Occipital lobe (tissue), 2 donors: ENCODE results near the gene GAS7. TPM values are rescaled to one million over a fixed set of nuclear protein-coding genes. Genes with fewer than 3 reads are reported as not detected.
A peak's percentile ranks its signal among the peaks of the same experiment; 100 is the strongest.

Experiments used
- DNase-seq: peaks from one replicate; lab custom pipeline; 2025; lab: John Stamatoyannopoulos, UW
- total RNA-seq: library from RNA; depleted of rRNA; stranded (reverse); fragments of >200 nt; gene quantifications from one replicate; pipeline ENCODE4 v1.2.3, GENCODE V29; 2014

The GAS7 gene
- total RNA-seq, 1 donor from 2014 or later: 80.2 TPM

DNA sequence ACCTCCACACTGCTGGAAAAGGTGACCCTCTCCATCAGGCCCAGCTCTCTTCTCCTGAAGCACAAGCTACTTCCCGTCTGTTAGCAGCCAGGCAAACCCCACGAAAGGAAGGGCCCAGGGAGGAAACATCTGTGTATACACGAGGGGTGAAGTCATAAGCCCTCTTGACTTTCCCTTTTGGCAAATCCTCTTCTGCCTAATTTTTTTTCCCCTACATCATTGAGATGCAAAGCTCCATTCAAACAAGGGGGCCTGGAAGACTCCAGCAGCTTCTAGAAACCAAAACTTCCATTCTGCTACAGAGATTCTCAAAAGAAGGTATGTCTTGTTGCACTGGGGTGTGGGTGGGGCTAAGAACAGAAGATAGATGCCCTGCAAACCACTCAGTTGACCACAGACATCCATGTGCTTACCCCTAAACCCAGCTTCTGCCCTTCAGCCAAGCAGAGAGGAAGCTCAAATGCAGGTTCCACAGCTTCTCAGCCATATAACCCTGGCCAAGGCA is 147.8 kb downstream of the GAS7 start:
- DNase-seq: no peak

DNA sequence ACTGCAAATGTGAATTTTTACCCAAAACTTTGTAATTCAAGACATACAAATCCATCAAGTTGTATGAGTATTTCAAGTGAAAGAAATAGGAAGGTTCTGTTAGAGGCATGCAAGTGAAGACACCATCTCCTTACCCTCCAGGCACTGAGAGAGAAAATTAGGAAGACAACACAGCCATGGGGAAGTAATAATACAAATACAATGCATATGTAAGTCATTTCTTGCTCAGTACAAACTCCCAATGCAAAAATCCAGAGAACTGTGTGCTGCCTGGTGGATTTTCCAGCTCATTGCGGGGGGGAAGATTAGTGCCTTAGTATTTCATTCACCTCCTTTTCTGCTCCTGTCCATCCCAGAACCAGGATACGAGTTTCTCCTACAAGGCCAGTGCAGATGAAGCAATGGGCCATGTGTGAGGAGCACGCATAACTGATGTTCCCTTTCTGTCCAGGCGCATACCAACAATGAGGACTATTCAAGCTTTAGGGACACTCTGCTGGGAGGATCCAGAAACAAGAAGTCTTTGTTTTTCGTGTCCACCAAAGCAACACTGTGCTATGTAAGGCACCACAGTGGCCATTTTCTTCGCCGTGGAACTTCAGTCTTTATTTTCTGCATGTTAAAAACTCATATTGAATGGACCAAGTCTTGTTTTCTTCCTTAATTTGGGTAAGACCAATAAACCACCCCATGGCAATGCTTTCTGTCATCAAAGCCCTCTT is 149.6 kb downstream of the GAS7 start:
- DNase-seq: peak; percentile 41

DNA sequence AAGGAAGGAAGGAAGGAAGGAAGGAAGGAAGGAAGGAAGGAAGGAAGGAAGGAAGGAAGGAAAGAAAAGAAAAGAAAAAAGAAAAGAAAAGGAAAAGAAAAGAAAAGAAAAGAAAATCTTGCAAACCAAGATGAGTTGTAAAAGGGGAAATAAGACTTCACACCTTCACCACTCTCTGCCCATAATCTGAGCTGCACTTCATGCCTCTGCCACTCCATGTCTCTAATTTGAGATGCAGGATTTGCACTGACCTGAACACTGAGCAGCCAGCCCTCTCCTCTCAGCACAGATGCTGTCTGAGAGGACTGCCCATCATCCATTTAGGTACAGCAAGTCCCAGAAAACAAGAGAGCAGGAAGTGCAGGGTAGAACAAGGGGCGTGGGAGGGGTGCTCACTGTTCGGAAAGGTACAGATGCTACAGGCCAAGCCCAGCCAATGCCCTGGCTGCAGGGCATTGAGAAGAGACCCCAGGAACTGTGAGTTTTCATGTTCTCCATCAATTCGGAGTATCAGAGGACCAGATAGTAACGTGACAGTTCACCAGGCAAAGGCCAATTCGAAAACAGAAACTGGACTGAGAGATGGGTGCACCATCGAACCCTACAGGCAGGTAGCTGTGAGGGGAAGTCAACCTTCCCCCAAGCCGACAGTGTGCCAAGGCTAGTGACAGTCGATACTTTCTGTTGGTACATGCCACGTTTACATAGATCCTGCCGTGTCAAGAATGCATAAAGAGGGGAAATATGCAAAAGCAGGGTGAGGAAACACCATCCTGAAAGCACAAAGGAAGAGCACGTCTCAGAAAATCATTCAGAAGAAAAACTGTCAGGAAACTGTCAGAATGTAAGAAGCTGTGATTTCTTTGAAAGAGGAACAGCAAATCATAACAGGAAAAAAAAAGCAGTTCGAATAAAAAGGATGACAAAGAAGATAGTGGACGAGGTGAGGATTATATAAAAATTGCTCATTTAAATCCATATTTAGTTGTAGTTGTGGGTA is 151.3 kb downstream of the GAS7 start:
- DNase-seq: no peak

DNA sequence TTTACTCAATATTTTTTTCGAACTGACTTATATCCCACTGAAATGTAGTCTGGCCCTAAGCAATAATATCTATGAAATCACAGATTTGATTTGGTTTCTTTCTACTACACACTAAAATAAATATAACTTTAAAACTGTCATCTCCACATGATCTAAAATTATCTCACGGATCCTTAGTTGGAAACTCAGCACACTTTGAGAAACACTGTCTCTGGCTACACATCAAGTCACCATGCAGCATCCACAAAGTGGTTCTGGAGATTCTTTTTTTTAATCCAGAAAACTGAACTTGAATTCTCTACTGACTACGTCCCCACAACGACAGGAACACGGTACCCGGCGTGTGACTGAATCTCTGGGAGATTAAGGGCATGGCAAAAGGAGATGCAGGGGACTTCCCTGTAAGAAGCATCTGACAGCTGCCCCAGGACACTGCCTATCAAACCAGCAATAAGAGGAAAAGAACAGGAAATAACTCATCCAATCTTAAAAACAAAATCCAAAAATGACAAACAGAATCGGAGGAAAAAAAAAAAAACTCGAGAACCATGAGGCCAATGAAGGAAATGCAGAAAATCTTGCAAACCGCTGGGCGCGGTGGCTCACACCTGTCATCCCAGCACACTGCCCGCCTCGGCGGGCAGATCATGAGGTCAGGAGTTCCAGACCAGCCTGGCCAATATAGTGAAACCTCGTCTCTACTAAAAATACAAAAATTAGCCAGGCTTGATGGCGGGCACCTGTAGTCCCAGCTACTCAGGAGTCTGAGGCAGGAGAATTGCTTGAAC is 152.3 kb downstream of the GAS7 start:
- no peak for DNase-seq

DNA sequence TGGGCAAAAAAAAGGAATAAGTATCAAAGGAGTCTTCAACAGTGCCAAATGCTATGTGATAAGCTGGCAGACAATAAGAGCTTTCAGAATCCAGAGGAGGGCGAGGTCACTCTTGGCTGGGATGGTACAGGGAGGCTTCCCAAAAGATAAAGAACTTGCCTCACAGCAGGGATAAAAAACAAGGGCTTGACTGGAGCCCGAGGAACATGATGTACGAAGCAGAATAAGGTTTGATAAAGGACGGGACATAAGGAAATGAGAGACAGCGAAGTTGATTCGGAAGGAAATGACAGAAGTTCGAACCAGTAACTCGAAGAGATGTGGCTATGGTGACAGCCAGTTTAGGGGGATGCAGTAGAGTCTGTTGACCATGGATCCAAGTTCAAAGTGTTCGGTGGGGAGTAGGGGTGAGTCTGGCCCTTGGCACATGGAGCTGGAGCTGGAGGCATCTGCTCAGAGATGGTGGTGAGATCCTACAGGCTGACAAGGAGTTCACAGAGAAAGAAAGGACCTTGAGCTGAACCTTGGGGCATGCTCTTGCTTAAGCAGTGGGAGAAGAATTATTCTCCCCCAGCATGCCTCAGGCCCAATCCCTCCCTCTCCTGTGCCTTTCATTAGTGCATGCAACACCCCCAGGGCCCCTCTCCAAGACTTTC is 155.7 kb downstream of the GAS7 start:
- no peak for DNase-seq

DNA sequence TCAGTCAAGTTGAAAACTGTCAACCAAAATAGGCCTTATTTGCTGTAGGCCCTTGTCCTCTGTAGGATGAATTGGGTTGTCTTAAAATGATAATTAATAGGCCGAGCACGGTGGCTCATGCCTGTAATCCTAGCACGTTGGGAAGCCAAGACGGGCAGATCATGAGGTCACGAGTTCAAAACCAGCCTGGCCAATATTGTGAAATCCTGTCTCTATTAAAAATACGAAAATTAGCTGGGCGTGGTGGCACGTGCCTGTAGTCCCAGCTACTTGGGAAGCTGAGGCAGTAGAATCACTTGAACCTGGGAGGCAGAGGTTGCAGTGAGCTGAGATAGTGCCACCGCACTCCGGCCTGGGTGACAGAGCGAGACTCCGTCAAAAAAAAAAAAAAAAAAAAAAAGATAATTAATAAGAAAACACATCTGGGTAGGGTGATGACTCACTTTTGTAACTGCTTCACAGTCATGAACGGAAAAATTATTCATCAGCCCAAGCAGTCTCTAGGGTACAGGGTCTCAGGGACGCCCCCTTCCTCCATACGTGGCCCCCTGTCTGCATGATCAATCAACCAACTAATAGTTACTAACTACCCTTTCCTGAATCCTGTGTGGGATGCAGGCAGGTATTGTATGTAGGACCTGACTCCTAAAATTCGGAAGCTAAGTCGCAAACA is 156.4 kb downstream of the GAS7 start:
- no peak for DNase-seq

DNA sequence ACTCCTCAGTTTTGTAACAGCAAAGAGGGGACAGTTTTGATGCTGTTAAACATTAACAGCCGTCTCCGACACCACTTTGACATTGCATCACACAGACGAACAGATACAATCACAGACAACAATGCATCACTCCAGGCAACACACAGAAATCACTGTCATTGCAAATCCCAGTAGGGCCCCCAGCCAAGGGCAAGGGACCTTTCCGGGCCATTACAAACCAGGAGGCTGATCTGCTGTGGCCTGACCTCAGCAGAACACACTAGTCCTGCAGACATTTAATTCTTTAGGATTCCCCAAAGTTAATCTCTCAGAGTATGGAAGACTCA is 157.2 kb downstream of the GAS7 start:
- DNase-seq: no peak

DNA sequence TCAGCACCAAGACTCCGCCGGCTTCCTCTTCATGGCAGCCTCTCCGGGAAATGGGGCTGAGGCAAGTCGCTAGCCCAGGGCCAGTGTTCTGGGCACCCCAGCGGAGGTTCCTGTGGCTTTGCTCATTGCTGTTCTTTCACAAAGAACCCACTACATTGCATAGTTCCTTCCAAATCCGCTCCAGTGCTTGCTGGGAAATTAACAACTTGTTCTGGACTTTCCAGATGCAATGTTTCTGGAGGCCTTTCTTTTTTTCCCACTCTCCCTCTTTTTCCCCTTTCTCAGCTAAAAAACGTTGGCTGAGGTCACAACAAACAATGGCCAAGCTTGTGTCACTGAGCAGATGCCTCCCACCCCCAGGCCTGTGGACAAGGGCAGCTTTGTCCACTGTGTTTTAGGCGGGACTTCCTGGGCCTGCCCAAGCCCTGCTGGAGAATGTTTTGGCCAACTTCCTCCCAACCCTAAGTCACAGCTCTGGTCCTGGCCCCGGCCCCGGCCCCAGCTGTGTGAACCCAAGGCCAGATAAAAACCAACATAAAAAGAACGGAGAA is 161.8 kb downstream of the GAS7 start:
- DNase-seq: peak; percentile 84

DNA sequence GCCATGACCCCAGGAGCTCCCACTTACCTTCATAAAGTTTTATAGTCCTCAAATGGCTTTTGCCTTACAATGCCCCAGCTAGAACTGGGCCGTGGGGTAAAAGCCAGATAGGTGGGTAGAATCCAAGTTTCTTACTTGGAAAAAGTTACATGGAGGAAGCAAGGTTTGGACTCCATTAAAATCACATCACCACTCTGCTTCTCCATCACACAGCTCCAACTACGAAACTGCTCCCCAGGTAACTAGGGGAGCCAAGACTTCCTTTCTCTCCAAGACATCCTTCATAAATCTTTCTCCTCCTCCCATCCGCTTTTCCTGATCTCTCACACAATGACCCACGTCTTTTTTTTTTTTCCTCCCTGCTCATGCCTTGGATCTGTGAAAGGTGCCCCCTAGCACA is 162.5 kb downstream of the GAS7 start:
- DNase-seq: no peak

DNA sequence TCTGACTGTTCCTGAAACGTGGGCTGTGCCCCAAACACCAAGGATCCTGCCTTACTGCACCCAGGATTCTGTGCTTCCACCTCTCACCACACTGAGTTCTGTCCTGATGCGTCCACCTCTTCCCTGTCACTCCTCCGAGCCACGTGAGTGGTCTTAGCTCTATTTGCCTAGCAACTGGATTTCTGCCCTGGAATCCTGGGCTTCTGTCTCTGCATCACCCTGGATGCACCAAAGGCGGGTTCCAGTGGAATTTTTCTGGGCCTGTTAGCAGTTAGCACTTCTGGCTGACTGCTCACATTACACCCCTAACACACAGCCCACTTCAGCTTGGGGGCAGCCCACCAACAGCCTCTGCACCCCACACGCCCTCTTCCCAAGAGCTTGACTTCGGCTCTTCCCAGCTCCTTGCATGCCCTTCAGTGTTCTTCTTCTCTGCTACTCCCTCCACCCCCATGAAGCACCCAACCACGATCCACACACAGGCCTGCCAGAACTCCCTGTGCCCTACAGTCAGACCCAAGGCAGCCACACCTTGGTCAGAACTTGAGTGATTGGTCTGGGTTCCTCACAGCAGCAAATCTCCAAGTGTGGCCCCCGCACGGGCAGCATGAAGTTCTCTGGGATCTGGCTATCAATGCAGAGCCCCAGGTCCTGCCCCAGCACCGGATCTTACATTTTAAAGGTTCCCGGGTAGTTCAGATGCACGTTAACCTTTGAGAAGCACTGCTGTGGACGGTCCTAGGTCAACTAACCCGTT is 163.5 kb downstream of the GAS7 start:
- DNase-seq: peak; percentile 66

DNA sequence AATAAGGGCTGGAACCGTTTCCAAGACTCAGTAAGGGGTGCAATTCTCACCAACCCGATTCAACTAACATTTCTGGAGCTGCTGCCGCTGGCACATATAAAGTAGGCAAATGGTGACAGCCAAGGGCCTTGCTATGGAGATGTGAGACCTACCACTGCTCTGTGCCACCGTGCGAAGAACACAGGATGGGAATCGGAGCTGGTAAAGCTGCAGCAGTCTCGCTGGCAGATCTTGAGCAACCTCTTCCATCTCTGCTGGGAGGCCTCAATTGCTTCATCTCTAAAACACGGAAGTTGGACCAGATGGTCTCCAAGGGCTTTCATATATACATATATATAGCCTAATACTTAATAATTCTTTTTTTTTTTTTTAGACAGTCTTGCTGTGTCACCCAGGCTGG is 164.4 kb downstream of the GAS7 start:
- no peak for DNase-seq

DNA sequence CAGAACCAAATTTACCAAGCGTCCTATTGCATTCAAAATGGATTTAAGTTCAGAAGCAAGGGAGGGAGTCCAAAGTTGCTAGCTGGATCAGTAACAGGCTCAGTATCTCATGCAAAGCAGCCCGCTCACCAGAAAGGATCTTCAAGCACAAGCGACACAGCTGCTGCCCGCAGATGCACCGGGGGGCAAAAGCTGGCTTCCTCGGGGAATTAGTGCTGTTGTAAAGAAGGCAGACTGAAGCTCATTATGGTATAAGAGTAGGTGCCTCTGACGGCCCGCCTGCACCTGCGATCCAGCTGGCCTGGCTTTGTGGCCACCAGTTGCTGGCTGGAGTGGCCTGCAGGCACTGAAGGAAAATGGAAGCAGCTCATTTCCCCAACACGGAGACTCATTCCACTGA is 165.0 kb downstream of the GAS7 start:
- no peak for DNase-seq

DNA sequence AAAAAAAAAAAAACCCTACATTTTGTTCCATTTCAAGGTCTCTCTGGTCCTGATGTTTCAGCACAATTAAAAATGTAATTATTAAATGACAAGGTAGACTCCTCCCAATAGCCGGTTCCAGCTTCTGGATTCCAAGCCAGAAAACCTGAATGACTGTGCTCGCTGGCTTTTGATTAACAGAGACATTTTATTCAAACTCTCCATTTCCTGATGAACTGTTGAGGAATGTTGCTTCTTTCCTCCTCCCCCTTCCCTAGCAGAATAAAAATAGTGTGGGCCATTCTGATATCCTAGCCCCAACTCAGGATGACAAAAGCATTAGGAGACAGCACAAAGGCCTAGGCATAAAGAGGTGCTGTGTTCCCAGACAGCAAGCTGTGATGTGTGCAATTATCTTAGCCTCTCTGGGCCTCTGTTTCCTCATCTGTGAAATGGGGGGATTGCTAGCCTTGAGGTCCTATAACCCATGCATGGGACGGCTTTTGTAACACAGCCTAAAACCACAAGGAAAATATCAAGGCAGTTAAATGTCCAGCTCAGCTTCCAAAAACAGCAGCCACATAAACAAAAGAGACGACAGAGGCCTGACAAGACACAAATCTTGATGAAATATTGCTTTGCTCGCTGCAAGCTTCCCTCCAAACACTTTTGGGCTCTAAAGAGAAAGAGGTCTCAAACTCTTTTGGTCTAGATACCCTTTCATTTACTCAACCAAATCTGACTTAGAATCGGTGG is 166.1 kb downstream of the GAS7 start:
- DNase-seq: no peak

DNA sequence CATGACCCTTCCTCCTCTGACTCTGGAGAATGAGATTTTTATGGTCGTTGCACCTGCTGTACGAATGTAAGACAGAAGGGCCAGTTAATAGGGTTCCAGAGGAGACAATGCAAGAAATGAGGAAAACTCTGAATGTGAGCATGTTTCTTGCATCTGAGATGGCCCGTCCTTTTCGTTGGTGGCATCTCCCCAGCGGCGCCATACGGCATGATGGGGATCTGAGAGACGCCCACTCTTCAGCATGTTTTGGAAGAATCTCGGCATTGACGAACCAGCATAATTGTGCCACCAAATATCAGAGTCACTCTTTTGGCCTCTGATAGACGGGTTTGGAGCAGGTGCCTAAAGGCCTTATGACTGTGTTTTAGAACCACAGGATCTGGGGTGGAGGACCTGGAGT is 166.8 kb downstream of the GAS7 start:
- DNase-seq: peak; percentile 30

DNA sequence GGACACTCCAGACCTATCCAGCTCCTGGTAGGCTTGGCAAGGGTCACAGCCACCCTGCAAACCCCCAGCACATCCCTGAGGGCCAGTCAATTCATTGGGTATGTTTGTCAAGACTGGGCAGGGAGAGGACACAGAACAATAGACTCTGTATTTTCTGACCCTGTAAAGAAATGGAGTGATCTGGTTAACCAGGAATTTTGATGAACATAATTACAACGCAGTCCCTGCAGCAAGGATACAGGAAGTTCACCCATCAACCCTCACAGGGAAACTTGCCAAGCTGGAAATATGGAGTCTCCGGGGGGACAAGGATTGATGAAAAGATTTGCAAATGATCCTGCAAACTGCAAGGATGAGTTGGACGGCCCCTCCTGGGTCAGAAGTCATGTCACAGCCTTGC is 167.3 kb downstream of the GAS7 start:
- DNase-seq: no peak

DNA sequence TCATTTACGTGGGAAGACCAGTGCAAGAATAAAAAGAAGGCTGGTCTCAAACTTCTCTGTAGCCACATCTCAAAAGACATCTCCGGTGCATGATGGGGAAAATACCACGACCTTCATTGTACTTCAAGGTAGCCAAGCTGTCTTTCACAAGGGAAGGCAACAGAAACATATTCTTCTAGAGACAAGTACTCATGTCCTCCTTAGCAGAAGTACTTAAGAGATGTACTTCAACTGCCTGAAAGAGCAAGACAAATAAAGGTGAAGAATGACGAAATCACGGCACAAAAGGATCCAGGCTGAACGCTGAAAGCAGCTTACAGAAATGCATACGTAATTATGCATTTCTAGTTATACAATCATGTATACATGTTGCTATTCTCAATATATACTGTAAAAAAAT is 169.3 kb downstream of the GAS7 start:
- DNase-seq: no peak

DNA sequence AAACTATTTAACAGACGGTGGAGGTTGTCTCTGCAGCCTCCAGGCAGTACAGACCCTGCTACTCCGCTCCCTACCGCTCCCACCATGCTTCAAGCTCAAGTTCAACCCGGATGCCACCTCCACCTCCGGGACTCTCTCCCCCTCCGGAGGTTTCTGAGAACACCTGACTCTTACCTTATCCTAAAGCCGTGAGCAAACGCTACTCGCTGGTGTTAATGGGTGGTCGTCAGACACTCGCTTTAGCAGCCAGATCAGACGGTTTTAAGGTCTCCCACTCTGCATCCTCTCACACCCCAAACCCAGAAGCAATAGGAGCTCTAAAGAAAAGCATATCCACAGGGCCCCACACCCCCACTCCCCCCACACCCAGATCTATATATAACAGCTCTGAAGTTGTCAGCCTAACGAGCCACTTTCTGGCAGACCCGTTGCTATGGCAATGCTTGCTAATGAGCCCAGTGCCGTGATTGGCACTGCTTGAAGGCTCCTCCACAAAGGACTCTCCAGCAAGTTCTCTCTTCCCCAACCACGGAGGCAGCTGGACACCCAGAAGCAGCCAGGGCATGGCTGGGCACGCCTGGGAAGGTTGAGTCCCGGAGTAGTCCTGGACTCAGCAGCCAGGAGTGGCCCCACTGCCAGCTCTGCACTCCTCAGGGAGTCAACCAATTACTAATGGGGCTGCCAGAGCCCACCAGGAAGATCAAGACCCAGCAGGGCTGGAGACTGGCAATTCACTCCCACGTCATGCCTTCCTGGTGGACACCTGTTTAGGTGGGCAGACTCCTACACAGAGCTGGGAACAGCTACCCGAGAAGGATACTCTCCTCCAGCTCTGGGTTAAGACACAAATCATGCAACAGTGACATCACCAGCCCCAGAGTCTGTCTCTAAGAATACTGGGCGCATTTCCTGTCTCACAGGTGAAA is 172.2 kb downstream of the GAS7 start:
- DNase-seq: peak; percentile 73

DNA sequence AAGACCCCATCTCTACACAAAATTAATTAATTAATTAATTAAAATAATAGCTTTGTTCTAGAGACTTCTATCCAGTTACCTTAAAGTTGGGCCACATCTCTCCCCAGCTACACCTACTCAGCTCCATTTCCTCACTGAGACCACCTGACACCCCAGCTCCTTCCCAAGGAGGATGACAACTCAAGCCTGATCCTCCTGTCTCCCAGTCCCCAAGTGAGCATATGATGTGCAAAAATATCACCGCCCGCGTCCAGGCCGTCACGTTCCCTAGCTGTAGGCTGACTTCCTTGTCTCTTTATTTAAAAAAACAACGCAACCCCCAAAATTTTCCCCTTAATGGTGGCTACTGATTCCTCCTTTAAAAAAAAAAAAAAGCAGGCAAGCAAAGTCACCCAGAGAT is 173.2 kb downstream of the GAS7 start:
- DNase-seq: no peak
